ENCODE results near the gene CYP27C1.

Gene CYP27C1

GRCh38 chr2:127159543-127159942 lies 60.6 kb downstream of the CYP27C1 start:
- in situ Hi-C loops (cut with MboI; ENCODE audit: low pct_unique_long_range_greater_than_20kb, low sequenced_read_pairs) = no loop called here

GRCh38 chr2:127158614-127159290 lies 61.3 kb downstream of the CYP27C1 start:
- peak; percentile 28 for DNase-seq
- in situ Hi-C loops (cut with MboI; ENCODE audit: low pct_unique_long_range_greater_than_20kb, low sequenced_read_pairs) = no loop called here

More at GRCh38 chr2:127159543-127159942, 60.6 kb downstream of the CYP27C1 start:
- no peak for DNase-seq

- no peak for DNase-seq
- in situ Hi-C loops (cut with MboI; ENCODE audit: low pct_unique_long_range_greater_than_20kb, low sequenced_read_pairs) = no loop called here
Observed at GRCh38 chr2:127157651-127158485, 62.2 kb downstream of the CYP27C1 start.

- no peak for DNase-seq
- in situ Hi-C loops (cut with MboI; ENCODE audit: low pct_unique_long_range_greater_than_20kb, low sequenced_read_pairs) = no loop called here
Observed at GRCh38 chr2:127157114-127157513, 63.0 kb downstream of the CYP27C1 start.

- in situ Hi-C loops (cut with MboI; ENCODE audit: low pct_unique_long_range_greater_than_20kb, low sequenced_read_pairs) = no loop called here
- DNase-seq = no peak
Observed at GRCh38 chr2:127155947-127156346, 64.2 kb downstream of the CYP27C1 start.

- DNase-seq = no peak
- in situ Hi-C loops (cut with MboI; ENCODE audit: low pct_unique_long_range_greater_than_20kb, low sequenced_read_pairs) = no loop called here
Observed at GRCh38 chr2:127155028-127155581, 65.0 kb downstream of the CYP27C1 start.

GRCh38 chr2:127154396-127154795 lies 65.7 kb downstream of the CYP27C1 start:
- no peak for DNase-seq
- in situ Hi-C loops (cut with MboI; ENCODE audit: low pct_unique_long_range_greater_than_20kb, low sequenced_read_pairs) = no loop called here

- DNase-seq = no peak
- in situ Hi-C loops (cut with MboI; ENCODE audit: low pct_unique_long_range_greater_than_20kb, low sequenced_read_pairs) = no loop called here
Observed at GRCh38 chr2:127153691-127154158, 66.4 kb downstream of the CYP27C1 start.

GRCh38 chr2:127150996-127151395 lies 69.1 kb downstream of the CYP27C1 start:
- in situ Hi-C loops (cut with MboI; ENCODE audit: low pct_unique_long_range_greater_than_20kb, low sequenced_read_pairs) = no loop called here
- no peak for DNase-seq

- DNase-seq = no peak
- in situ Hi-C loops (cut with MboI; ENCODE audit: low pct_unique_long_range_greater_than_20kb, low sequenced_read_pairs) = no loop called here
Observed at GRCh38 chr2:127149384-127149783, 70.7 kb downstream of the CYP27C1 start.

- in situ Hi-C loops (cut with MboI; ENCODE audit: low pct_unique_long_range_greater_than_20kb, low sequenced_read_pairs) = no loop called here
- DNase-seq = no peak
Observed at GRCh38 chr2:127146820-127147502, 73.1 kb downstream of the CYP27C1 start.

GRCh38 chr2:127146071-127146725 lies 73.9 kb downstream of the CYP27C1 start:
- no peak for DNase-seq
- in situ Hi-C loops (cut with MboI; ENCODE audit: low pct_unique_long_range_greater_than_20kb, low sequenced_read_pairs) = no loop called here

- DNase-seq = no peak
- in situ Hi-C loops (cut with MboI; ENCODE audit: low pct_unique_long_range_greater_than_20kb, low sequenced_read_pairs) = no loop called here
Observed at GRCh38 chr2:127145280-127145895, 74.7 kb downstream of the CYP27C1 start.

- in situ Hi-C loops (cut with MboI; ENCODE audit: low pct_unique_long_range_greater_than_20kb, low sequenced_read_pairs) = no loop called here
- no peak for DNase-seq
Observed at GRCh38 chr2:127143841-127144782, 76.0 kb downstream of the CYP27C1 start.

GRCh38 chr2:127142663-127143630 lies 77.2 kb downstream of the CYP27C1 start:
- DNase-seq = no peak
- in situ Hi-C loops (cut with MboI; ENCODE audit: low pct_unique_long_range_greater_than_20kb, low sequenced_read_pairs) = no loop called here

- DNase-seq = no peak
- in situ Hi-C loops (cut with MboI; ENCODE audit: low pct_unique_long_range_greater_than_20kb, low sequenced_read_pairs) = no loop called here
Observed at GRCh38 chr2:127140538-127140937, 79.6 kb downstream of the CYP27C1 start.

GRCh38 chr2:127139766-127140165 lies 80.3 kb downstream of the CYP27C1 start:
- in situ Hi-C loops (cut with MboI; ENCODE audit: low pct_unique_long_range_greater_than_20kb, low sequenced_read_pairs) = no loop called here
- no peak for DNase-seq

Measured in KBM-7 (cell line).